HUES6 (cell line): ENCODE measurements around the gene PAX2.

Experiments
- H3K27ac ChIP-seq: 2 replicates; pipeline ENCODE4 v1.7.0; 2013; ENCODE audit warnings: low read depth, mild to moderate bottlenecking, low read length, inconsistent platforms
- H3K27me3 ChIP-seq: 2 replicates; pipeline ENCODE4 v1.6.1; 2013; ENCODE audit warnings: low read length; ENCODE audit not compliant: control insufficient read depth, insufficient read depth
- H3K36me3 ChIP-seq: 2 replicates; pipeline ENCODE4 v1.6.1; 2013; ENCODE audit warnings: low read length; ENCODE audit not compliant: control insufficient read depth, insufficient read depth
- H3K4me1 ChIP-seq: 2 replicates; pipeline ENCODE4 v1.6.1; 2013; ENCODE audit warnings: low read length; ENCODE audit not compliant: control insufficient read depth, insufficient read depth
- H3K4me3 ChIP-seq: 2 replicates; pipeline ENCODE4 v1.5.1; 2013; ENCODE audit warnings: low read depth, low read length
- H3K9ac ChIP-seq: one replicate; pipeline ENCODE4 v1.6.1; 2013; ENCODE audit warnings: mild to moderate bottlenecking, low read length
- H3K9me3 ChIP-seq: 2 replicates; pipeline ENCODE4 v1.6.1; 2013; ENCODE audit warnings: low read depth, low read length; ENCODE audit not compliant: control insufficient read depth, insufficient read depth

PAX2 gene

DNA sequence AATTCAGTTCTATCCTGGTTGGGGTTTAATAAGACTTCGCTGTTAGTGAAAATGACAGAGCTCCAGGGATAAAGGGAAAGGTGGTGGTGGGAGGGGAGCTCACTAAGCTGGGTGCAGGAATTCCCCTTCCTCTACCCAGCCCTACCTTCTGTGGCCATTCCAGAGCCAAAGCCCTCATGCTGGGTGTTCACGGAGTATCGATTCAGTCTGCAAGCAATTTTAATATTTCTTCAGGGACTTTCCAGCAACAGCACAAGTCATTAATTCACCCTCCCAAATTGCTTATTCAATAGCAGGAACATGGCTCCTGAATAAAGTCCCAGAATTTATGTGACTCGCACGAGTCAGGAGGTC, 22.0 kb downstream of the PAX2 start:
- H3K4me3 ChIP-seq, result no peak overlapping the region
- peaks cover 4% of the 10 kb centered on the region; the same call in 1 of the 2 replicates for H3K4me1 ChIP-seq
- no peaks in the 10 kb centered on the region for H3K36me3 ChIP-seq
- no peaks in the 10 kb centered on the region for H3K9me3 ChIP-seq
- no peak overlapping the region for H3K9ac ChIP-seq
- no peak overlapping the region for H3K27ac ChIP-seq
- H3K27me3 ChIP-seq, result peaks cover 31% of the 10 kb centered on the region

DNA sequence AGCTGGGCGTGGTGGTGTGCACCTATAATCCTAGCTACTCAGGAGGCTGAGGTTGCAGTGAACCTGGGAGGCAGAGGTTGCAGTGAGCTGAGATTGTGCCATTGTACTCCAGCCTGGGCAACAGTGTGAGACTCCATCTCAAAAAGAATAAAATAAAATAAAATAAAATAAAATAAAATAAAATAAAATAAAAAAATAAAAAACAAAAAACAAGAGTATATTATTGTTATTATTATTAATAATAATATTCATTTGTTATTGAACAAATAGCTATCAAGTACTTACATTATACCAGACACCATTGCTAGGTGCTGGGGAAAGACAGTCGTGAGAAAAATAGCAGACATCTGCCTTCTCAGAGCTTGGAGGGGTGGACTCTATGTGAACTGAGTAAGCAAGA, 24.1 kb downstream of the PAX2 start:
- Histone ChIP-seq H3K9me3 (no peaks in the 10 kb centered on the region), H3K27ac (no peak overlapping the region), H3K4me1 (peaks cover 4% of the 10 kb centered on the region; the same call in 1 of the 2 replicates), H3K9ac (no peak overlapping the region), H3K36me3 (no peaks in the 10 kb centered on the region), H3K27me3 (peaks cover 23% of the 10 kb centered on the region), H3K4me3 (no peak overlapping the region)

- no peak overlapping the region for H3K4me3 ChIP-seq
- H3K4me1 ChIP-seq, result peaks cover 23% of the 10 kb centered on the region
- peaks cover 10% of the 10 kb centered on the region for H3K27me3 ChIP-seq
- no peak overlapping the region for H3K9ac ChIP-seq
- no peak overlapping the region for H3K27ac ChIP-seq
- no peaks in the 10 kb centered on the region for H3K36me3 ChIP-seq
- no peaks in the 10 kb centered on the region for H3K9me3 ChIP-seq
Measured at GRCh38 chr10:100773646-100774045, 28.3 kb downstream of the PAX2 start.

DNA sequence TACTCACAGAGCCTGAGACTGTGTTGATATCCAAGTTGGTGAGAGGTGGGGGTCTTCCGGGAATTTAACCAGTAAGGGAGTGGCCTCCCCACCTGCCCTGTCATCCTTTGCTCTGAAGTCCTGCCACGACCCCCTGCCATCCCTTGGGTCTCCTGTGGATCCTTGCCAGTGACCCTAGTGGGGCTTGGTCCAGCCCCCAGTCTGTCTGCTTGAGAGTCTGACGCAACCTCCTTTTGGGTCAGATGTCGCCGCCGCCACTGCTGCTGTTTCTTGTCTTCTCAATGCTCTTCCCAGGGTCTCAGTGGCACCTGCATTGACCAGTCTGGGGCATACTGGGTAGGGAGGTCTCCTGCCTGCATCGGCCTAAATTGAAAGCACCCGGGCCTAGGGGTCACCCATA, 28.8 kb downstream of the PAX2 start:
- H3K4me1 ChIP-seq, result peaks cover 23% of the 10 kb centered on the region
- no peak overlapping the region for H3K9ac ChIP-seq
- H3K27ac ChIP-seq, result no peak overlapping the region
- H3K9me3 ChIP-seq, result no peaks in the 10 kb centered on the region
- no peaks in the 10 kb centered on the region for H3K36me3 ChIP-seq
- peaks cover 15% of the 10 kb centered on the region for H3K27me3 ChIP-seq
- H3K4me3 ChIP-seq, result no peak overlapping the region

GRCh38 chr10:100774876-100775275, 29.5 kb downstream of the PAX2 start:
- Histone ChIP-seq H3K9ac (no peak overlapping the region), H3K4me1 (peaks cover 23% of the 10 kb centered on the region), H3K27ac (no peak overlapping the region), H3K4me3 (no peak overlapping the region), H3K27me3 (peaks cover 22% of the 10 kb centered on the region), H3K36me3 (no peaks in the 10 kb centered on the region), H3K9me3 (no peaks in the 10 kb centered on the region)

DNA sequence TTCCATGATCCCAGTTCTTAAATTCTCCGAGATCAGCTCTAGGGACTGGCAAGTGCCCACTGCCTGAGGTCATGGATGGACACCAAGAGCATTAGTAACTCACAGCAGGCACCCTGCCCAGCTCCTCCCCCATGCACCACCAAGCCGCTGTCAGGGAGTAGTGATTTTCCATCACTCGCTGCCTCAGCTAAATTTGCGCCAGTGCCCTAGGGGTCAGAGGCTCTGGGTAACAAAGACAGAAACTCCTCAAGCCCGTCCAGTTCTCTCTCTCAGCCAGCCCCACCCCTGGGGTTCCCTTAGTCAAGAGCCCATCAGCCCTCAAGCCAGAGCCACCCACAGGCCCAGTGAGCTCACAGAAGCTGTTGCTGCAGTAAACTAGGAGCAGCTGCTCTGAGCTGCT, 30.0 kb downstream of the PAX2 start:
- H3K27ac ChIP-seq, result no peak overlapping the region
- H3K36me3 ChIP-seq, result no peaks in the 10 kb centered on the region
- peaks cover 23% of the 10 kb centered on the region for H3K4me1 ChIP-seq
- no peak overlapping the region for H3K4me3 ChIP-seq
- H3K27me3 ChIP-seq, result peaks cover 26% of the 10 kb centered on the region
- no peaks in the 10 kb centered on the region for H3K9me3 ChIP-seq
- no peak overlapping the region for H3K9ac ChIP-seq

DNA sequence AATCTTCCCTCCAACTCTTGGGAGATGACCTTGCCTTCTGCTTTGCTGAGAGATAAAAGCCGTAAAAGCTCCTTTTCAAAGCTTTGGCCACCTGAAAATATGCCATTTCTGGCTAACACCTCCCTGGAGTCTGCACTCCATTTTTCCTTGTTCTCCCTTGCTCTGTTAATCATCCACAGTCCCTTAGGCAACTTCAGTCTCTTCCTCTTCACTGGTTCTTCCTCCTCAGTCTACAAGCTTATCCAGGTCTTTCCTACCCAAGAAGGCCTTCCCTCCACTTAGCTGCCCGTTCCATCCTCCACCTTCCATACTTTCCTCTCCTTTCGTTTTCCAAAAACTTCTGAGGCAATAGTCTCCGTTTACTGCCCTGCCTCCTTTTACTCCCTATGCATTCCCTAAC, 30.5 kb downstream of the PAX2 start:
- H3K4me1 ChIP-seq, result peaks cover 23% of the 10 kb centered on the region
- no peak overlapping the region for H3K9ac ChIP-seq
- no peak overlapping the region for H3K4me3 ChIP-seq
- H3K36me3 ChIP-seq, result no peaks in the 10 kb centered on the region
- H3K27ac ChIP-seq, result no peak overlapping the region
- H3K27me3 ChIP-seq, result peaks cover 30% of the 10 kb centered on the region
- no peaks in the 10 kb centered on the region for H3K9me3 ChIP-seq

GRCh38 chr10:100776671-100777070, 31.3 kb downstream of the PAX2 start:
- Histone ChIP-seq H3K4me3 (no peak overlapping the region), H3K9ac (no peak overlapping the region), H3K27ac (no peak overlapping the region), H3K27me3 (peaks cover 38% of the 10 kb centered on the region), H3K9me3 (no peaks in the 10 kb centered on the region), H3K36me3 (no peaks in the 10 kb centered on the region), H3K4me1 (peaks cover 23% of the 10 kb centered on the region)

GRCh38 chr10:100779329-100779728, 33.9 kb downstream of the PAX2 start:
- Histone ChIP-seq H3K27me3 (peaks cover 43% of the 10 kb centered on the region), H3K36me3 (no peaks in the 10 kb centered on the region), H3K27ac (no peak overlapping the region), H3K4me3 (no peak overlapping the region), H3K9me3 (no peaks in the 10 kb centered on the region), H3K4me1 (peaks cover 23% of the 10 kb centered on the region), H3K9ac (no peak overlapping the region)

DNA sequence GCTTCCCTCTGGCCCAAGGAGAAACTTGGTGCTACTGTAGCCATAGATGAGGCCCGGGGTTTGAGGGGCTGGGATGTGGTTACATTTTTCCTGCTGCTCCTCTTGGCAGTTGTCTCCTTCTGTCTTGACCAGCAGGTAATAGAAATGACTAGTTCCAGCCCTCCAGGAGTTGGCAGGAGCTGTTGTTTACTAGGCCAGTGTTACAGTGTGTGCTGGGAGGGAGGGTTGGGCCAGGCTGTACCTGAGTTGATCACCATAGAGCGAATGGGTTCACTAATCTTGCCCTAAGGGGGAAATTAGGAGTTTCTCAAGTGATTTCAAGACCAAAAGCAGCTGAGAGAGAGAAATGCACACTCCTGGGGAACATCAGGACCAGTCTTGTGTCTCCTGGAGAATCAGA, 34.9 kb downstream of the PAX2 start:
- Histone ChIP-seq H3K27me3 (peaks cover 49% of the 10 kb centered on the region), H3K9me3 (no peaks in the 10 kb centered on the region), H3K4me3 (no peak overlapping the region)

DNA sequence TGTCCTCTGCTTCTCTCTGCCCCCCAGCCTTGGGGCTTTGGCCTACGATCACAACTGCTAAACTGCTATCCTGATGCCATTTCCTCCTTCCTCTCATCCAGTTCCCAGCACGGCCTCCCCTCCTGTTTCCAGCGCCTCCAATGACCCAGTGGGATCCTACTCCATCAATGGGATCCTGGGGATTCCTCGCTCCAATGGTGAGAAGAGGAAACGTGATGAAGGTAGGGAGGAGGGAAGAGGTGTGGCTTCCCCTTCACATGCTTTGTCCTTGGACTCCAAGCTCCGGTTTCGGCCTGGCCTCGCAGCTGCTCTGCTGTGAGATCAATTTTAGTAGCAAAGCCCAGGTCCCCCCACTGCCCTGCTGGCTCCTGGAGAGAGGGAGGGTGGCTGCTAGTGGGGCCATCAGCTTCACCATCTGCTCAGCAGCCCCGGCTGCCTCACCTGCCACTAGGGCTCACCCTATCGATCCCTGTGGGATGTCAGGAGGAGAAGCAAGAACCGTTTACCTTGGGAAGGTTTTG, 35.8 kb downstream of the PAX2 start:
- Histone ChIP-seq H3K27ac (no peak overlapping the region), H3K27me3 (peaks cover 56% of the 10 kb centered on the region), H3K9me3 (no peaks in the 10 kb centered on the region), H3K9ac (no peak overlapping the region), H3K4me3 (no peak overlapping the region), H3K4me1 (peaks cover 10% of the 10 kb centered on the region), H3K36me3 (no peaks in the 10 kb centered on the region)

More for the DNA sequence above, 34.9 kb downstream of the PAX2 start:
- no peak overlapping the region for H3K9ac ChIP-seq
- peaks cover 19% of the 10 kb centered on the region for H3K4me1 ChIP-seq
- no peaks in the 10 kb centered on the region for H3K36me3 ChIP-seq
- no peak overlapping the region for H3K27ac ChIP-seq
